Uterus (tissue), 2 donors: ENCODE measurements around the gene PPARG.

Experiments used
- CTCF ChIP-seq, 4 experiments: fragments of 200-600 bp in 2 of 4; fragments of 450-650 bp in 2 of 4; sonication (generic) in 2 of 4; IDR thresholded peaks; one replicate each; pipeline ENCODE4 v1.5.1; 2016 to 2019; ENCODE audit warnings: antibody characterized with exemption in 4 of 4, mild to moderate bottlenecking in 2 of 4, moderate library complexity in 1 of 4
- POLR2A ChIP-seq, 2 donors: fragments of 450-650 bp; IDR thresholded peaks; one replicate each; pipeline ENCODE4 v1.6.1; 2016; ENCODE audit warnings: antibody characterized with exemption in 2 of 2, mild to moderate bottlenecking in 1 of 2, moderate library complexity in 1 of 2

GRCh38 chr3:12278566-12278965, 10.3 kb upstream of the PPARG start:
- TF ChIP-seq CTCF (IDR thresholded peaks at IDR 0.05): no peak
- no peak for TF ChIP-seq POLR2A (IDR thresholded peaks at IDR 0.05)
